Upper lobe of left lung (tissue), 4 donors: Measurements from ENCODE around the gene LNX2.

Experiments used
- POLR2A ChIP-seq, 4 donors: fragments of 450-650 bp; IDR thresholded peaks; one replicate each; pipeline ENCODE4 v1.5.1; 2016 to 2017; ENCODE audit warnings: antibody characterized with exemption in 4 of 4, mild to moderate bottlenecking in 2 of 4
- POLR2AphosphoS5 ChIP-seq, 2 donors: sonication (generic); formaldehyde crosslinking; IDR thresholded peaks; one replicate each; pipeline ENCODE4 v1.5.1; 2017; ENCODE audit warnings: antibody characterized with exemption in 2 of 2
- TF ChIP-seq, protein P1 (sequence below), 6 experiments: fragments of 450-650 bp in 4 of 6; fragments of 200-600 bp in 2 of 6; sonication (generic) in 2 of 6; IDR thresholded peaks; one replicate each; pipeline ENCODE4 v1.5.1; 2016 to 2019; ENCODE audit warnings: antibody characterized with exemption in 6 of 6

DNA sequence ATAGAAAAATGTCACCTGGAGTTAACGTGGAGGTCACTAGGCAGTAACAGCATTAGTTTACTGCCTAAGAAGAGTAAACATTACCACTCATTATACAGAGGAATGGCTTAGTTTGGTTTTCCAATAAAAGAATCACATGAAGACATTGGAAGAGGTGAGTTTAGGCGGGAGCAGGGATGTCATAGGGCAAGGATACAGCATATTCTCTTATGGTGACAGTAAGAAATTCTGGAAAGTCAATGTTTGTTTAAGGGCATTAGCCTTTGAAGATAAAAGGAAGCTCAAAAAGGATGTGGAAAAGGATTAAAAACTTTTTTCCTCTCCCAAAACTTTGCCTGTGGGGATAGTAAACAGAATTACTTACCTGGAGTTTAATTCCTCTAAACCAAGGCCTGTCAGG is 5.5 kb upstream of the LNX2 start:
- TF ChIP-seq, protein P1, sequence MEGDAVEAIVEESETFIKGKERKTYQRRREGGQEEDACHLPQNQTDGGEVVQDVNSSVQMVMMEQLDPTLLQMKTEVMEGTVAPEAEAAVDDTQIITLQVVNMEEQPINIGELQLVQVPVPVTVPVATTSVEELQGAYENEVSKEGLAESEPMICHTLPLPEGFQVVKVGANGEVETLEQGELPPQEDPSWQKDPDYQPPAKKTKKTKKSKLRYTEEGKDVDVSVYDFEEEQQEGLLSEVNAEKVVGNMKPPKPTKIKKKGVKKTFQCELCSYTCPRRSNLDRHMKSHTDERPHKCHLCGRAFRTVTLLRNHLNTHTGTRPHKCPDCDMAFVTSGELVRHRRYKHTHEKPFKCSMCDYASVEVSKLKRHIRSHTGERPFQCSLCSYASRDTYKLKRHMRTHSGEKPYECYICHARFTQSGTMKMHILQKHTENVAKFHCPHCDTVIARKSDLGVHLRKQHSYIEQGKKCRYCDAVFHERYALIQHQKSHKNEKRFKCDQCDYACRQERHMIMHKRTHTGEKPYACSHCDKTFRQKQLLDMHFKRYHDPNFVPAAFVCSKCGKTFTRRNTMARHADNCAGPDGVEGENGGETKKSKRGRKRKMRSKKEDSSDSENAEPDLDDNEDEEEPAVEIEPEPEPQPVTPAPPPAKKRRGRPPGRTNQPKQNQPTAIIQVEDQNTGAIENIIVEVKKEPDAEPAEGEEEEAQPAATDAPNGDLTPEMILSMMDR (IDR thresholded peaks at IDR 0.05) = no peak
- TF ChIP-seq POLR2A (IDR thresholded peaks at IDR 0.05) (no peak), POLR2AphosphoS5 (IDR thresholded peaks at IDR 0.05) (no peak)
